A172 (cell line): ENCODE data around the gene RNPEPL1. TPM values are rescaled to one million over a fixed set of nuclear protein-coding genes. Genes with fewer than 3 reads are reported as not detected.

Experiments used
- DNase-seq: peaks from one replicate; pipeline ENCODE4 v3.0.0-alpha.2; 2015; ENCODE audit warnings: low spot score
- total RNA-seq: library from RNA; depleted of rRNA; stranded (reverse); fragments of >200 nt; shearing (Covaris generic); gene quantifications from 2 replicates; pipeline ENCODE4 v1.2.3, GENCODE V29; 2014

Gene RNPEPL1
- total RNA-seq, 1 experiment from 2014 or later = 13.5 TPM

GRCh38 chr2:240589850-240590525 is 21.7 kb downstream of the RNPEPL1 start:
- no peak for DNase-seq

GRCh38 chr2:240590681-240591111 is 22.4 kb downstream of the RNPEPL1 start:
- DNase-seq = no peak

- DNase-seq = no peak
Measured at GRCh38 chr2:240591226-240591625, 22.9 kb downstream of the RNPEPL1 start.

GRCh38 chr2:240591784-240592183 is 23.5 kb downstream of the RNPEPL1 start:
- DNase-seq = no peak

GRCh38 chr2:240593026-240593702 is 24.9 kb downstream of the RNPEPL1 start:
- no peak for DNase-seq

GRCh38 chr2:240593703-240594451 is 25.6 kb downstream of the RNPEPL1 start:
- DNase-seq = no peak

GRCh38 chr2:240594511-240595380 is 26.5 kb downstream of the RNPEPL1 start:
- no peak for DNase-seq

- no peak for DNase-seq
Measured at GRCh38 chr2:240595381-240596079, 27.2 kb downstream of the RNPEPL1 start.

- DNase-seq = no peak
Measured at GRCh38 chr2:240596080-240596460, 27.8 kb downstream of the RNPEPL1 start.

GRCh38 chr2:240596491-240596931 is 28.2 kb downstream of the RNPEPL1 start:
- DNase-seq = no peak

GRCh38 chr2:240597054-240597418 is 28.8 kb downstream of the RNPEPL1 start:
- DNase-seq = no peak

GRCh38 chr2:240597419-240598181 is 29.3 kb downstream of the RNPEPL1 start:
- no peak for DNase-seq

- DNase-seq = no peak
Measured at GRCh38 chr2:240598311-240598911, 30.1 kb downstream of the RNPEPL1 start.

- no peak for DNase-seq
Measured at GRCh38 chr2:240599141-240599583, 30.9 kb downstream of the RNPEPL1 start.

GRCh38 chr2:240600451-240600961 is 32.2 kb downstream of the RNPEPL1 start:
- DNase-seq = no peak

- no peak for DNase-seq
Measured at GRCh38 chr2:240601061-240601830, 33.0 kb downstream of the RNPEPL1 start.

- no peak for DNase-seq
Measured at GRCh38 chr2:240601831-240602160, 33.5 kb downstream of the RNPEPL1 start.

GRCh38 chr2:240602266-240603050 is 34.2 kb downstream of the RNPEPL1 start:
- DNase-seq = no peak
